ENCODE measurements around the gene COX8A. TPM values are rescaled to one million over a fixed set of nuclear protein-coding genes. Genes with fewer than 3 reads are reported as not detected.

The COX8A gene
- total and polyA plus RNA-seq, 10 of the 15 experiments (the other 5 are each of a cell fraction or from before 2014, with no cell fraction given) = 243 to 1,476 (median 522) TPM

- TF ChIP-seq PBX3 (IDR thresholded peaks at IDR 0.05; ENCODE audit: insufficient replicate concordance, low read depth, low read length) = no peak
- TF ChIP-seq ZNF217 (IDR thresholded peaks at IDR 0.05) = no peak
- TF ChIP-seq MXI1 (IDR thresholded peaks at IDR 0.05; ENCODE audit: low read depth, low read length) = 0 out of 2 replicates have a peak, but pooled peaks have one; percentile 34
- no peak for TF ChIP-seq EGR1 (IDR thresholded peaks at IDR 0.05; ENCODE audit: borderline replicate concordance in 1 of 2, low read depth in 2 of 2, low read length in 2 of 2)
- no peak for TF ChIP-seq STAT3 (IDR thresholded peaks at IDR 0.05; ENCODE audit: low read depth, low read length)
- TF ChIP-seq RCOR1 (conservative IDR thresholded peaks at IDR 0.05; ENCODE audit: low read depth, low read length) = no peak
- no peak for TF ChIP-seq SRF (IDR thresholded peaks at IDR 0.05; ENCODE audit: low read depth in 2 of 2, low read length in 2 of 2)
- no peak for TF ChIP-seq CHD1 (IDR thresholded peaks at IDR 0.05; ENCODE audit: low read depth, low read length)
- TF ChIP-seq CHD4 (IDR thresholded peaks at IDR 0.05) = no peak
- no peak for TF ChIP-seq FOXK2 (IDR thresholded peaks at IDR 0.05)
- no peak; the same call in 1 of the 2 replicates for TF ChIP-seq MTA3 (IDR thresholded peaks at IDR 0.05; ENCODE audit: borderline replicate concordance, low read length)
- TF ChIP-seq ETV6 (conservative IDR thresholded peaks at IDR 0.05 in 1 of 2, IDR thresholded peaks at IDR 0.05 in 1 of 2; ENCODE audit: borderline replicate concordance in 1 of 2, low read depth in 1 of 2) = peak in 1 of 2 experiments; percentile 35; a peak in 1 of 4 replicates
- TF ChIP-seq PKNOX1 (IDR thresholded peaks at IDR 0.05) = no peak
- TF ChIP-seq SREBF1 (IDR thresholded peaks at IDR 0.05; ENCODE audit: low read length) = no peak
- TF ChIP-seq NR2C2 (IDR thresholded peaks at IDR 0.05; ENCODE audit: borderline replicate concordance, control insufficient read depth, insufficient read length, low read depth) = no peak
- TF ChIP-seq BHLHE40 (IDR thresholded peaks at IDR 0.05; ENCODE audit: borderline replicate concordance in 1 of 2, low read depth in 2 of 2, low read length in 1 of 2) = no peak; a peak in 1 of 4 replicates
- no peak for TF ChIP-seq NFXL1 (IDR thresholded peaks at IDR 0.05; ENCODE audit: borderline replicate concordance)
- TF ChIP-seq TCF7 (IDR thresholded peaks at IDR 0.05; ENCODE audit: borderline replicate concordance) = no peak
- no peak for TF ChIP-seq BACH1 (IDR thresholded peaks at IDR 0.05; ENCODE audit: borderline replicate concordance)
- no peak; the same call in 1 of the 2 replicates for TF ChIP-seq NR2F1 (conservative IDR thresholded peaks at IDR 0.05)
- TF ChIP-seq SMC3 (IDR thresholded peaks at IDR 0.05; ENCODE audit: borderline replicate concordance, low read length) = no peak
- TF ChIP-seq ESRRA (IDR thresholded peaks at IDR 0.05; ENCODE audit: low read length) = no peak
- TF ChIP-seq NRF1 (conservative IDR thresholded peaks at IDR 0.05; ENCODE audit: low read depth, low read length) = no peak
- TF ChIP-seq SMAD1 (IDR thresholded peaks at IDR 0.05; ENCODE audit: low read depth, partially characterized antibody) = no peak
- no peak for TF ChIP-seq SUPT20H (IDR thresholded peaks at IDR 0.05; ENCODE audit: borderline replicate concordance, control insufficient read depth, low read depth, low read length)
- TF ChIP-seq MLLT1 (IDR thresholded peaks at IDR 0.05) = peak; percentile 58
Measured at GRCh38 chr11:63951779-63952536, 22.5 kb upstream of the COX8A start (continued).
